Stimulated activated CD4-positive, alpha-beta T cell treated with anti-CD3 and anti-CD28 coated beads, Interleukin-15, amount 100 ng/mL, for 1 hour (primary cell): ENCODE results near the gene TRPV3.
A peak's percentile ranks its signal among the peaks of the same experiment; 100 is the strongest.

Source experiments
- DNase-seq, 2 donors: peaks; one replicate each; pipeline ENCODE4 v3.0.0-alpha.2; 2020; ENCODE audit warnings: low read depth in 1 of 2, low spot score in 1 of 2

TRPV3 gene

GRCh38 chr17:3547628-3548027 is 10.0 kb downstream of the TRPV3 start:
- DNase-seq: no peak

GRCh38 chr17:3546997-3547396 is 10.6 kb downstream of the TRPV3 start:
- no peak for DNase-seq

GRCh38 chr17:3546521-3546920 is 11.1 kb downstream of the TRPV3 start:
- no peak for DNase-seq

GRCh38 chr17:3545151-3545550 is 12.5 kb downstream of the TRPV3 start:
- no peak for DNase-seq

- no peak for DNase-seq
Observed at GRCh38 chr17:3544365-3544764, 13.2 kb downstream of the TRPV3 start.

- no peak for DNase-seq
Observed at GRCh38 chr17:3543453-3543852, 14.2 kb downstream of the TRPV3 start.

GRCh38 chr17:3542410-3543088 is 15.1 kb downstream of the TRPV3 start:
- no peak for DNase-seq

- no peak for DNase-seq
Observed at GRCh38 chr17:3539881-3540540, 17.6 kb downstream of the TRPV3 start.

GRCh38 chr17:3536716-3537115 is 20.9 kb downstream of the TRPV3 start:
- no peak for DNase-seq

- DNase-seq: peak in 1 of 2 donors; percentile 43
Observed at GRCh38 chr17:3535253-3535995, 22.2 kb downstream of the TRPV3 start.

GRCh38 chr17:3534881-3535252 is 22.7 kb downstream of the TRPV3 start:
- DNase-seq: no peak

- DNase-seq: no peak
Observed at GRCh38 chr17:3533752-3534151, 23.9 kb downstream of the TRPV3 start.

- no peak for DNase-seq
Observed at GRCh38 chr17:3532859-3533142, 24.8 kb downstream of the TRPV3 start.

- DNase-seq: no peak
Observed at GRCh38 chr17:3532106-3532858, 25.3 kb downstream of the TRPV3 start.

GRCh38 chr17:3531266-3532101 is 26.1 kb downstream of the TRPV3 start:
- no peak for DNase-seq

GRCh38 chr17:3529817-3530741 is 27.5 kb downstream of the TRPV3 start:
- DNase-seq: no peak

- DNase-seq: no peak
Observed at GRCh38 chr17:3528880-3529511, 28.6 kb downstream of the TRPV3 start.

- no peak for DNase-seq
Observed at GRCh38 chr17:3528403-3528851, 29.2 kb downstream of the TRPV3 start.

GRCh38 chr17:3527896-3528295 is 29.7 kb downstream of the TRPV3 start:
- no peak for DNase-seq
